OCI-M2 (cell line): ENCODE data around the gene SPG11.

Experiments used
- DNase-seq: peaks from one replicate; lab custom pipeline; 2025; ENCODE audit not compliant: unreplicated experiment; lab: John Stamatoyannopoulos, UW

Gene SPG11

GRCh38 chr15:44682809-44683682 is 19.6 kb upstream of the SPG11 start:
- DNase-seq = peak; percentile 17

DNA sequence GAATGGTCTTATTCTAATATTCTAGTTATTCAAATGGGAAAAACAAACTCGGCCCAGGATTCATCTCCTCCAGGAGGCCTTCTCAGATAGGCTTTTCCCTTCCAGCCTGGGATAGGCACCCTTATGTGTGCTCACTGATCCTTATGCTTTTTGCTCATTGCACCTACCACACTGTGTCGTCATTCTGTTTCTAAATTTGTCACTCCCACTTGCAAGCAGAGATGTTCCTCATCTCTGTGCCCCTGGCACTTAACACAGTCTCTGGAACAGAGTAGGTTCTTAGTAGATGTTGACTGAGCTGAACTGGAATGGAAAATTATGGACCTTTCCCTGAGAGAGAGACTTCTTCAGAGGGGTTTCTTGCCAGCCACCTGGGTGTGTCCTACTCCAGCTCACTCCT is 18.7 kb upstream of the SPG11 start:
- DNase-seq = no peak

- no peak for DNase-seq
Observed at GRCh38 chr15:44676676-44677075, 13.2 kb upstream of the SPG11 start.

DNA sequence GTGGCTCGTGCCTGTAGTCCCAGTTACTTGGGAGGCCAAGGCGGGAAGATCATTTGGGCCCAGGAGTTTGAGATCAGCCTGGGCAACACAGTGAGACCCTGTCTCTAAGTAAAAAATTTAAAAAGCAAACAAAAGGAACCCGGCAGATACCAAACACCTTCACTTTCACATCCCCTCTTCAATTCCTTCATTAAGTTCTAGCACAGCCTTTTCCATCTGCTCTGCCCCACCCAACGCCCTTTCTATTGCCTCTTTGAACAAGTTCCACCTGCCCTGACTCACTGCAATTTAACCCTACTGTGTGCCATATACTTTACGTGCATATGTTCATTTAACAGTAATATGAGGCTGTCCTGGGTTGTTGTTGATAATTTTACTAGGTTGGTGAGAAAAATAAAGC is 12.4 kb upstream of the SPG11 start:
- DNase-seq = no peak

GRCh38 chr15:44673639-44674038 is 10.2 kb upstream of the SPG11 start:
- DNase-seq = no peak

DNA sequence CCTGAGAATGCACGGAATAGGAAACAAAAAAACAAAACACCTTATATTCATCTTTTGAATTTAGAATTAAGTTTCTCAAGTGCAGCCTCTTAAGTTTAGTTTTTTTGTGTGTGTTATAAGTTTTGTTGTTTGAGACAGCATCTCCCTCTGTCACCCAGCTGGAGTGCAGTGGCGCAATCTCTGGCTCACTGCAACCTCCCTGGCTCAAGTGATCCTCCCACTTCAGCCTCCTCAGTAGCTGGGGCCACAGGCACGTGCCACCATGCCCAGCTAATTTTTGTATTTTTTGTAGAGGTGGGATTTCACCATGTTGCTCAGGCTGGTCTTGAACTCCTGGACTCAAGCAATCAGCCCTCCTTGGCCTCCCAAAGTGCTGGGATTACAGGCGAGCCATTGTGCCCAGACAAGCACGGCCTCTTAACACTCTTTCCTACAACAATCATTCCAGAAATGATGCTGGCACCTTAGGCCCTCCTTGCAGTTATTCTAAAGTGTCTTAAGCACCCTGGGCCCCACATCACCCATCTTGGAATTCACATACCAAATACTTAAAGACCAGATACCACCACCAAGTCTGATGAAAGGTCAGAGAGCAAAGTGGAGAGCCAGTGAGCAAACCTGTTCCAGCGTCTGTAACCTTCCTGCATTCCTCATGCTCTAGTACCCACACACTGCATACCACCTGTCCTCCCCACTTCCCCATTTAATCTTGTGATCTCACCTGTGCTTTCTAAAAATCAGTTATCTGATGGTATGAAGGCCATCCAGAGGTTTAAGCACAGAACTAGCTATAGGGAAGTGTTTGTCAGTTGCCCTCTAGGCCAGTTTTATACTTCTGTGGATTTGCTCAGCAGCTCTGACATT is 6.9 kb upstream of the SPG11 start:
- DNase-seq = no peak

DNA sequence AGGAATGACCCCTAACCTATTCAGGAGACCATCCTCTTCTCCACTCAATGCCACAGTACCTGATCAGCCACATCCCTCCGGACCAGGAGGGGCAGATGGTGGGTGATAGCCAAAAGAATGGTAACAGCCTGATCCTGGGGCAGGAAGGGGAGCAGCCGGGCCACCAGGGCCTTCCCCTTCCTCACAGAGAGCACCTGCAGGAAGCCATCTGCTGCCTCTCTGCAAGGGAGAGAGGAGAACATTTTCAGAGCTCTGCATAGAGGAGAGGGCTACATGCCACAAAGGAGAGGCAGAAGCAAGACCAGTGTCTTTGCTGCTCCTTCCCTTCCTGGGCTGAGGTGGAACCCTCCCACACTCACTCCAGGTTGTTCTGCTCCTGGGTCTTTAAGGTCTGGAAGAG is 5.5 kb upstream of the SPG11 start:
- DNase-seq = no peak

GRCh38 chr15:44667039-44667360 is 3.5 kb upstream of the SPG11 start:
- no peak for DNase-seq

DNA sequence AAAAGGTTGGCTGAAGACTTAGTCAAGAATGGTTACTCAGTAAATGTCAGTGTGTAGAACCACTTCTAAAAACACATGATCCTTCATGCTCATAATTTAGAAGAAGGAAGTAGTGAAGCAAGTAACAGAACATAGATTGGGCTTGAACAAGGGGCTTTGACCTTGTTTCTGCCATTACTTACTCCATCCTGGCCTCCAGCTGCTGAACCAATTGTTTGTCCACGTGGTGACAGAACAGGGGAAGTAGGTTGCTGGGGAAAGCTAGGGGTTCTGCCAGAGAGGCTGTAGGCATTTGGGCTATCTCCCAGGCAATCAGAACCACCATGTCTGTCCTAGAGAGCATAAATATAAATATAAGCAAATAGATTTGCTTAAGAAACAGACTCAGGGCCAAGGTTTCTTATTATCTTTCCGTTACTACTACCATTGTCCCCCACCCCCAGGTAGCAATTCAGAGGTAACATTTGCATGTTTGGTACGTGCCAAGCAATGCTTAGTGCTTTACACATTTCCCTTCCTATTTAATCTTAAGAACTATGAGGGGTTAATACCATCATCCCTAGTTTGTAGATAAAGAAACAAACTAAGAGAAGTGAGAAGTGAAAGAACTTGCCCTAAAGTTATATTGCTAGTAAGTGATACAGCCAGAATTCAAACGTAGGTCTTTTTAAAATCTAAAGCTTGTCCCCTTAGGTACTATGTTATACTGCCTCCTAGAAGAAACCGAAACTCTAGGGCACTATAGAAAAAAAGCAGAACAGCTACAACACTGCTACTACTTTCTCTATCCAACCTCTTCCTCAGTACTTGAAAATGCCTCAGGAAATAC is 3.0 kb upstream of the SPG11 start:
- no peak for DNase-seq

DNA sequence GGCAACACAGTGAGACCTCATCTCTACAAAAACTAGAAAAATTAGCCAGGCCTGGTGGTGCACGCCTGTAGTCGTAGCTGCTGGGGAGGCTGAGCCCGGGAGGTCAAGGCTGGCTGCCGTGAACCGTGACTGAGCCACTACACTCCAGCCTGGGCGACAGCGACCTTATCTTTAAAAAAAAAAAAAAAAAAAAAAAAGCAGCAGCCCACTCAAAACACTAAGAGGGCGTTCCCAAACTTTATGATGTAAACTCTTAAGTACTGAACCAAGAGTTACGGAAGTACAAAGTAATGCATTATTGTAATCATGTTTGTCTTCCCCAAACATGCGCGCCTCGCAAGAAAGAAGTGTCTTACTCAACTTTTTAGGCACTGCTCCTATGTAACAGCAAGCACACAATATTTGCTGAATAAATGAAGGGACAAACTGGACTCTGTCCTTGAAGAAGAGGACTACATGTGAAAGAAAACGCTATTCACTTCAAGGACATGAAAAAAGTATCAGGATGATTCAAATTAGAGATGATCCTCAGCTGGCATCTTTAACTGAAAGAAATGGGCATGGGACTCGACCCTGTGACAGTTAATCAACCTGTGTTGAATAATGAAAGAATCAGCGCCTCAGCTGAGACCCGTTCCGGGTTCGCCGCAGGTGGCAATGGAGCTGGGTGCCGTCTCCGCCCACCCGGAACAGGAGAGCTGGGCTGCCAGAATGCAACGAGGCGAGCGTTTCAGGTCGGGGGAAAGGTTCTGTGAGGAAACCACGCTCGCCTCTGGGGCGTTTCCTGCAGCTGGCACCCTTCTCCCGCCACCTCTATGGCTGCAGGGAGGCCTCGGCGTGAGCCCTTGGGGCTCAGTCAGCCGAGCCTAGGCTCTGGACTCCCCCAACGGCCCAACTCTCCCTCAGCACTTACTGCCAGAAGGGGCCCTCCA is 718 bp downstream of the SPG11 start:
- no peak for DNase-seq

- DNase-seq = no peak
Observed at GRCh38 chr15:44661576-44661975, 1.9 kb downstream of the SPG11 start.

DNA sequence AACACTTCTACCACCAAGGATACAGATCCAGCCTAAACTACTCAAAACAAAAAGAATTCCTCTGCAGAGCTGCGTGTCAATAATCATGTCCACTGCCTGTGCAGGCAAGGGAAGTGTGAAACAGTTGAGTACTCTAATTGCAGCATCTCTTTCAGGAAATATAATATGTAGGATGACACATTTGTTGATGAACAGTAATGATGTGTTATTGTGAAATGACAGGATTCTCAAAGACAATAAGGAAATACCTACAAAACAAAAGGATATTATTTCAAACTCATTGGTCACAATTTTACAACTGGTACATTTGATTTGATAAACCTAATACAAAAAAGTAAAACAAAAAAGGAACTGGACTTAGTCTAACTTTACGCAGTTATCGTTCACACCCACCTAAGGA is 4.4 kb downstream of the SPG11 start:
- no peak for DNase-seq

- DNase-seq = no peak
Observed at GRCh38 chr15:44657378-44657777, 6.1 kb downstream of the SPG11 start.

GRCh38 chr15:44656913-44657312 is 6.5 kb downstream of the SPG11 start:
- DNase-seq = no peak

GRCh38 chr15:44656298-44656697 is 7.2 kb downstream of the SPG11 start:
- no peak for DNase-seq

- DNase-seq = no peak
Observed at GRCh38 chr15:44654858-44655257, 8.6 kb downstream of the SPG11 start.

DNA sequence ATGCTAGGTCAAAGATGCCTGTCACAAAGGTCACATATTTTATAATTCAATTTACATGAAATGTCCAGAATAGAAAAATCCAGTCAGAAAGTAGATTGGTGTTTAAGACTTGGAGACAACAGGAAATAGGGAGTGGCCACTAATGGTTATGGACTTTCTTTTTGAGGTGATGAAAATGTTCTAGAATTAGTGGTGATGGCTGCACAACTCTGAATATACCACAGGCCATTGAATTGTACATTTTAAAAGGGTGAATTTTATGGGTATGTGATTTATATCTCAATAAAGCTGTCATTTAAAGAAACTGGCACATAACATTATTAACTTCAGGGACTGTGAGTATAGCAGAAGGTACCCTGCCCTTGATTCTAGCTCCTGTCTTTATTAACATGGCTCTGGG is 15.8 kb downstream of the SPG11 start:
- DNase-seq = no peak

GRCh38 chr15:44647036-44647435 is 16.4 kb downstream of the SPG11 start:
- DNase-seq = no peak

DNA sequence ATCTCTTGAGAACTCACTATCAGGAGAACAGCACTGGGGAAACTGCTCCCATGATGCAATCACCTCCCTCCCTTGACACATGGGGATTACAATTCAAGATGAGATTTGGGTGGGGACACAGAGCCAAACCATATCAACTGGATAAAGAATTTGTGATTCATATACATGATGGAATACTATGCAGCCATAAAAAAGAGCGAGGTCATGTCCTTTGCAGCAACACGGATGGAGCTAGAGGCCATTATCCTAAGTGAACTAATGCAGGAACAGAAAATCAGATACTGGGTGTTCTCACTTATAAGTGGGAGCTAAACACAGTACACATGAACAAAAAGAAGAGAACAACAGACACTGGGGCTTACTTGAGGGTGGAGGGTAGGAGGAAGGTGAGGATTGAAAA is 17.0 kb downstream of the SPG11 start:
- DNase-seq = no peak

GRCh38 chr15:44641651-44642050 is 21.8 kb downstream of the SPG11 start:
- DNase-seq = no peak
